HG03342 (cell line): ENCODE measurements around the gene MYO1B.

Experiments
- ATAC-seq: cut with Tn5 transposase; IDR thresholded peaks from one replicate; pipeline ENCODE4 v1.9.1; 2021; ENCODE audit warnings: mild to moderate bottlenecking, moderate library complexity; ENCODE audit not compliant: unreplicated experiment

The MYO1B gene

GRCh38 chr2:191225690-191226089 is 19.5 kb upstream of the MYO1B start:
- no peak for ATAC-seq

DNA sequence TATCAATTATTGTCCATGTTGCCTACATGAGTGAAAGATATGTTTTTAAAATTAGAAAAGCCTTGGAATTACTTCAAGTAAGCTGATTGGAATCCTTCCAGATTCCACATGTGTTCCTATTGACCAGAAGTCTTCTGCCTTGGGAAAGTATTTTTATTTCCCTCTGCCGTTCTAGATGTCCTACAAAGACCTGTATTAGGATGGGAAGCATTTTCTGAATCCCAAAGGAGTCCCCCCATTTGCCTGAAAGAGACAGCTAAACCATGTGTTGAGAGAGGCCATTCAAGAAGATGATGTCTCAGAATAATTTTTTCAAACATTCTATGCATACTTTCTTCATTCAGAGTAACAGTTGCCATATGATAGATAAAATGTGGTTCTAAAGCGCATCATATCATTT is 19.0 kb upstream of the MYO1B start:
- no peak for ATAC-seq

GRCh38 chr2:191228333-191228732 is 16.9 kb upstream of the MYO1B start:
- no peak for ATAC-seq

DNA sequence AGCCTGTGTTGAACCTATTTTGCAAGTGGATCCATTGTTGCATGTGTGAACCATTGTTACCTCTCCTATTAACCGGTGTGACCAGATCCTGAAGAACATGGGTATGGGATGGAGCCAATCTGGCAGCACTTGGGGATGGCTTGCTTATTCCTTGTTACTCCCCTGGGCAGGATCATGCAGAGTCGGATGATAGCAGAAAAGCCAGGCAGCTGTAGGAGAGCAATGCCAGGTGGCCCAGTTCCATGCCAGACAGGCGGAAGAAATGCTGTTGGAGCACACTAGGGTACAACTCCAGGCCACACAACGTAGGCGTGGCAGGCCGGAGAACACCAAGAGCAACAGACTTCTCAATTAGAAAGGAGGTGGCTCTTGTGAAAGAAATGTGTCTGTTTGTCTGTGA is 16.3 kb upstream of the MYO1B start:
- ATAC-seq = no peak

GRCh38 chr2:191230174-191230573 is 15.0 kb upstream of the MYO1B start:
- ATAC-seq = no peak

GRCh38 chr2:191231995-191232394 is 13.2 kb upstream of the MYO1B start:
- ATAC-seq = no peak

- no peak for ATAC-seq
These were observed 11.7 kb upstream of the MYO1B start for GRCh38 chr2:191233533-191233932.

GRCh38 chr2:191234376-191234775 is 10.8 kb upstream of the MYO1B start:
- no peak for ATAC-seq

DNA sequence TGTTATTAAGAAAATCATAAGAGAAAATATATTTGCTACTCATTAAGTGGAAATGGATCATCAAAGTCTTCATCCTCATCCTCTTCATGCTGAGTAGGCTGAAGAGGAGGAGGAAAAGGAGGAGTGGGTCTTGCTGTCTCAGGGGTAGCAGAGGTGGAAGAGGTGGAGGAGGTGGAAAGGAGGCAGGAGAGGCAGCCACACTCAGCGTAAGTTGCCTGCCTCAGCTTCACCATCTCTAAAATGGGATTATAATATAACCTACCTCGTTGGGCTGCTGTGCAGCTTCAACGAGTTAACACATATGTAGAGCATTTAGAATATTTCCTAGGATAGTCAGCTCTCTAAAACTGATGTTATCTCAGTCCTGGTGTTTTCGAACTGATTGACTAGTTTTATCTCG is 4.3 kb upstream of the MYO1B start:
- ATAC-seq = no peak

DNA sequence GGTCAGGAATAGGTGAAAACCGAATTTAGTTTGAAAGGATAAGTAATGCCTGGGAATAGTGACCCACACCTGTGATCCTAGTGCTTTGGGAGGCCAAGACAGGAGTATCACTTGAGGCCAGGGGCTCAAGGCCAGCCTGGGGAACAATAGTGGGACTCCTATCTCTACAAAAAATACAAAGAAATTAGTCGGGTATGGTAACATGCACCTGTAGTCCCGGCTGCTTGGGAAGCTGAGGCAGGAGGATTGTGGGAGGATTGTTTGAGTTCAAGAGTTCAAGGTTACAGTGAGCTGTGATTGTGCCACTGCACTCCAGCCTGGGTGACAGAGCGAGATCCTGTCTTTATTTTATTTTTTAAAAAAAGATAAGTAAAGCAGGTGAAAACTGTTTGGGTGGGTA is 3.8 kb upstream of the MYO1B start:
- no peak for ATAC-seq

- ATAC-seq = peak; percentile 31
These were observed 2.0 kb upstream of the MYO1B start for GRCh38 chr2:191243154-191243553.

DNA sequence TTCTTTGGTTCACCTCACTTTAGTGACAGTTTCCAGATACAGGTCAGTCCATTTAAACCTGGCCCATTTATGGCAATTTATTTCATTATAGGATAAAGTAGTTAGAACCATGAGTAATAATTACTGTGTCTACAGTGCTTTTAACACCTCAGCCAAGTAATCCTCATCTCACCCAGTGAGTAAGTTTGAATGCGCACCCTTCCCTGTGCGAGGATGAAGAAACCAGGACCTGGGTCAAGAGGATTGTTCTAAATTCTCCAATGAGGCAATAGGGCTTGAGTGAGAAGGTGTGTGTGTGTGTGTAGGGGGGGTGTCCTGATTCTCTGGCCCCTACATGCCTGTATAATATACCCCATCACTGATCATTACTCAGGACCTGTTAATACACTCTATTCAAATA is 854 bp upstream of the MYO1B start:
- ATAC-seq = no peak

DNA sequence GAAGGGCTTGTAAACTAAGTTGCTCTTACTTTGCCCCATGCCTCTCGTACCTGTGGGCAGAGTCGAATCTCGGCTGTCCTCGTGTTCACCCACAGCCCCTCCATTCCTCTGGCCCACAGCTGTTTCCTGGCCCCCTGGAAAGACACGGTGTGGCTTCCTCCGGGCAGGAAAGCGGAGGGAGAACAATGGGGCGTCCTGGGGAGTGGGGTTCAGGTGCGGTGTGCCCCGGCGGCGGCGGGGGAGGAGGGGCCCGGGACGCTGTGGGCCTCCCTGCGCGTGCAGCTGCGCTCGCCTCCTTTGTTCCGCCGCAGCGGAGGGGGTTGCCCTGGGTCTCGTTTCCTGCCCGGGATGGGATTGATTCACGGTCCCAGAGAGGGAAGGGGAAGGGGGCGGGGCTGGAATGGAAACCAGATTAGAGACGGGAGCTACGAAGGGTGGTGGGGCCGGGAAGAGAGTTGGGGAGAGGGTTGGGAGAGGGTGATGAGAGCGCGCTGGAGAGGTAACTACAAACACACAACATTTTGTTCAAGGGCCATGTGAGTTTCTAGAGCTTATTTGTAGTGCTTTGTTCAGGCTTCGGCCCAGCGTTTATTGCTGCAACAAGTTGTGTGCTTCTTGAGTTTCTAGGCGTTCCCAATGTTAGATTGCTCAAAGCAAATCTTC is 796 bp downstream of the MYO1B start:
- ATAC-seq = peak; percentile 9

- no peak for ATAC-seq
These were observed 1.7 kb downstream of the MYO1B start for GRCh38 chr2:191246820-191247380.

GRCh38 chr2:191247381-191248057 is 2.3 kb downstream of the MYO1B start:
- peak; percentile 61 for ATAC-seq

GRCh38 chr2:191249156-191249813 is 4.1 kb downstream of the MYO1B start:
- no peak for ATAC-seq

DNA sequence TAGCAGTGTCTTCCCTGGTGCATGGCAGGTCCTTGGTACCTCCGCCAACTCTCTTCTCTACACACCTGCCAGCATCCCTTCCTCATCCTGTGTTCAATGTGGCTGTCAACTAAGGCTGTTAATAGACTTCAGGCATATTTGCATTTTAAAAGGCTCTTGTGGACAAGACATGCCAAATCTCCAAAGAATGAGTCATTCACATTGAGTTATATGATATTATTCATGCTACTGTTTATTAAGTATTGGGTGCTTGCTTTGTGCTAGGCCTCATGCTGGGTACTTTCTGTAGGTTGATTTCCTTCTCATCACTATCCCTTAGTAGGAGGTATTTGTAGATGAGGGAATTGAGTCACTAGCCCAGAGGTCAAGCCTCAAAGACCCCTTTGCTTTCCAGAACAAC is 5.2 kb downstream of the MYO1B start:
- ATAC-seq = no peak

GRCh38 chr2:191250986-191251385 is 5.8 kb downstream of the MYO1B start:
- ATAC-seq = no peak

DNA sequence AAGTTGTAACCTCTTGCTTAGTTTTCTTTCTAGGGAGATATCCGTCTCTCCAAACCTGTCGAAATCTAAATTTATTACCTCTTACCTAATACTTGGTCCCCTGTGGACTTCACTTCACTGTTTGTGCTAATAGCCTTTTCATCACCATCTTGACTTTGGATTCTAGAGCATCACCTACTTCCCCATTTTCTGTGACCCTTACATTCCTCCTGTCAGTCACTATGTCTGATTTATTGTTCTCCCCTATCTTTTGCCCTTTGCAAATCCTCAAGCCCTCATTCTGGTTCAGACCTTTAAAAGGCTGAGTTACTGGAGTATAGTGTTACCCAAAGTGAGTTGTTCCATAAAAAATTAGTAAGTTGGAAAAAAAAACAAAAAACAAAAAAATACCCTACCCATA is 7.5 kb downstream of the MYO1B start:
- ATAC-seq = no peak

- ATAC-seq = no peak
These were observed 8.3 kb downstream of the MYO1B start for GRCh38 chr2:191253476-191253875.

DNA sequence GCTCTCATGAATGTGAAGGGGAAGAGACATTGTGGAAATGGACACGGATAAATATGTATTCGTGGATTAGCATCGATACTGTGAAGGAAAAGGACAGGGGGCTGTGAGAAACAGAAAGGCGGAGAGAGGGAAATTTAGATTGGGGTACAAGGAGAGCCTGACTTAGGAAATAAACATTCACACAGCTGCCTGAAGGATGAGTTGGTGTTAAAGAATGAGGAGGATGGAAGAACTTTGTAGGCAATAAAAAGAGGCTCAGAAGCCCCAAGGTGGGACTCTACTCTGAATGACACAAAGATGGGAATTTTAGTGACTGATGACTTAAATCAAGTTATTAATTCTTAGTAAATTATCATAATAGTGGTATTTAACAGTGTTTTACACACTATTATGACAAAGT is 10.1 kb downstream of the MYO1B start:
- ATAC-seq = no peak

DNA sequence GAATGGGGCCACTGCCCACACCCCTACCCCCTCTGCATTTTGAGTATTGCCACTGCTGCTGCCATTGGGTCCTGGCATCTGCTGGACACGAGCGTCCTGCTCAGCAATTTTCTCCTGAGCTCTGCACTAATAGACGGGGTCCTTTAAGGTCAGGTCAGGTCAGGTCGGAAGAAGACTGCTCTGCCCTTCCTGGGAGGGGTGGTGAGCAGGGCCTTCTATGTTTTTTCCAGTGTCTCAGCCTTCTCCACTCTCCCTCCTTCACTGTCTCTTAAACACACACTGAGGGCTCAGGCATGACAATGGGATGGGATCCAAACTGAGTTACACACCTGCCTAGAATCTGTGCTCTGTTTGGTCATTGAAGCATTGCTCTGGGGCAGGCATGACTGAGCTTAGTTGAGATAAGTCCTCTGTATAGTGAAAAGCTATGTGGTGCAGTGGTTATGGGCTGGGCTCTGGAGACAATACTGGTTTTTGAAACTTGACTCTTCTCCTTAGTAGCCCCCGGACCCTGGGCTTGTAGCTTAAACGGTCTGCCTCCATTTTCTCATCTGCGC is 10.6 kb downstream of the MYO1B start:
- no peak for ATAC-seq
